A673 (cell line): ENCODE measurements around the gene USPL1. TPM values are rescaled to one million over a fixed set of nuclear protein-coding genes. Genes with fewer than 3 reads are reported as not detected.

Experiments
- BruUV-seq: library from RNA; stranded (reverse); fragments of 400-500 nt; replicated peaks from 2 replicates; lab custom pipeline; 2021; lab: Mats Ljungman, UMichigan
- CTCF ChIA-PET: fragments of 300-600 bp; sonication (Branson Sonifier 250); formaldehyde crosslinking; loops from one replicate; lab custom pipeline; 2022; ENCODE audit warnings: antibody characterized with exemption; lab: Charles Lee
- POLR2A ChIA-PET: fragments of 300-600 bp; sonication (Branson Sonifier 250); formaldehyde crosslinking; loops from one replicate; lab custom pipeline; 2022; ENCODE audit warnings: antibody characterized with exemption; ENCODE audit not compliant: low non-redundant PET; lab: Charles Lee
- DNase-seq: peaks from one replicate; pipeline ENCODE4 v3.0.0-alpha.2; 2015; ENCODE audit warnings: low spot score
- H3K27ac ChIP-seq: fragments of 200-600 bp; sonication (generic); 2 replicates; pipeline ENCODE4 v1.5.1; 2016; ENCODE audit warnings: mixed run types, low read depth, mild to moderate bottlenecking, mixed read lengths, antibody characterized with exemption, low read length; ENCODE audit not compliant: poor library complexity, severe bottlenecking
- H3K27me3 ChIP-seq: fragments of 200-600 bp; sonication (generic); replicated peaks from 2 replicates; pipeline ENCODE4 v1.6.1; 2017; ENCODE audit warnings: mixed run types, low read depth, mild to moderate bottlenecking, mixed read lengths, antibody characterized with exemption, low read length; ENCODE audit not compliant: insufficient read depth, poor library complexity
- H3K36me3 ChIP-seq: fragments of 200-600 bp; sonication (generic); 2 replicates; pipeline ENCODE4 v1.6.1; 2016; ENCODE audit warnings: mixed run types, mild to moderate bottlenecking, mixed read lengths, antibody characterized with exemption, low read length; ENCODE audit not compliant: insufficient read depth, poor library complexity, severe bottlenecking
- H3K4me1 ChIP-seq: fragments of 200-600 bp; sonication (generic); 2 replicates; pipeline ENCODE4 v1.6.1; 2017; ENCODE audit warnings: mixed run types, mild to moderate bottlenecking, mixed read lengths, antibody characterized with exemption, low read length; ENCODE audit not compliant: insufficient read depth, poor library complexity, severe bottlenecking
- H3K4me3 ChIP-seq: fragments of 200-600 bp; sonication (generic); 2 replicates; pipeline ENCODE4 v1.5.1; 2016; ENCODE audit warnings: low read depth, mixed run types, mild to moderate bottlenecking, mixed read lengths, low read length; ENCODE audit not compliant: poor library complexity, severe bottlenecking
- H3K9me3 ChIP-seq: fragments of 200-600 bp; sonication (generic); 2 replicates; pipeline ENCODE4 v1.6.1; 2016; ENCODE audit warnings: mixed run types, low read depth, mild to moderate bottlenecking, mixed read lengths, antibody characterized with exemption, low read length; ENCODE audit not compliant: poor library complexity, severe bottlenecking
- CTCF ChIP-seq: fragments of 300-800, 200-600 bp; sonication (generic); conservative IDR thresholded peaks from 2 replicates; pipeline ENCODE4 v1.5.1; 2017; ENCODE audit warnings: low read depth, mild to moderate bottlenecking, antibody characterized with exemption, low read length, moderate library complexity, mixed read lengths
- EZH2 ChIP-seq: fragments of 200-600 bp; sonication (generic); IDR thresholded peaks from 2 replicates; pipeline ENCODE4 v1.6.1; 2017; ENCODE audit warnings: borderline replicate concordance, low read depth, mild to moderate bottlenecking, mixed read lengths, antibody characterized with exemption, low read length; ENCODE audit not compliant: poor library complexity, severe bottlenecking
- intact Hi-C: fragments of 100-400 bp; cut with micrococcal nuclease; formaldehyde crosslinking; loops from one replicate; pipeline ENCODE4 v1.10.0; 2022; ENCODE audit not compliant: unreplicated experiment
- total RNA-seq: library from RNA; stranded (reverse); gene quantifications from 2 replicates; pipeline ENCODE4 v1.2.3, GENCODE V29; 2021

The USPL1 gene
- total RNA-seq, 1 experiment from 2014 or later: 28.5 TPM

GRCh38 chr13:30645629-30646028 is 27.9 kb downstream of the USPL1 start:
- Histone ChIP-seq H3K27me3 (no peaks in the 10 kb centered on the region), H3K9me3 (no peaks in the 10 kb centered on the region), H3K4me3 (no peak overlapping the region), H3K27ac (no peak overlapping the region), H3K4me1 (no peaks in the 10 kb centered on the region), H3K36me3 (peaks cover 74% of the 10 kb centered on the region)
- ChIA-PET POLR2A (no interaction called here), CTCF (no interaction called here)
- BruUV-seq: no TSS peak
- no peak for TF ChIP-seq CTCF
- TF ChIP-seq EZH2: no peak
- DNase-seq: no peak
- intact Hi-C loops: no loop called here

- peaks cover 63% of the 10 kb centered on the region for H3K36me3 ChIP-seq
- CTCF ChIA-PET: no interaction called here
- H3K27me3 ChIP-seq: no peaks in the 10 kb centered on the region
- BruUV-seq: no TSS peak
- H3K9me3 ChIP-seq: no peaks in the 10 kb centered on the region
- no peak overlapping the region for H3K27ac ChIP-seq
- TF ChIP-seq EZH2: no peak
- TF ChIP-seq CTCF: no peak
- POLR2A ChIA-PET: no interaction called here
- DNase-seq: no peak
- intact Hi-C loops: no loop called here
- peaks cover 13% of the 10 kb centered on the region for H3K4me1 ChIP-seq
- no peak overlapping the region for H3K4me3 ChIP-seq
Measured at GRCh38 chr13:30647420-30647819, 29.7 kb downstream of the USPL1 start.

DNA sequence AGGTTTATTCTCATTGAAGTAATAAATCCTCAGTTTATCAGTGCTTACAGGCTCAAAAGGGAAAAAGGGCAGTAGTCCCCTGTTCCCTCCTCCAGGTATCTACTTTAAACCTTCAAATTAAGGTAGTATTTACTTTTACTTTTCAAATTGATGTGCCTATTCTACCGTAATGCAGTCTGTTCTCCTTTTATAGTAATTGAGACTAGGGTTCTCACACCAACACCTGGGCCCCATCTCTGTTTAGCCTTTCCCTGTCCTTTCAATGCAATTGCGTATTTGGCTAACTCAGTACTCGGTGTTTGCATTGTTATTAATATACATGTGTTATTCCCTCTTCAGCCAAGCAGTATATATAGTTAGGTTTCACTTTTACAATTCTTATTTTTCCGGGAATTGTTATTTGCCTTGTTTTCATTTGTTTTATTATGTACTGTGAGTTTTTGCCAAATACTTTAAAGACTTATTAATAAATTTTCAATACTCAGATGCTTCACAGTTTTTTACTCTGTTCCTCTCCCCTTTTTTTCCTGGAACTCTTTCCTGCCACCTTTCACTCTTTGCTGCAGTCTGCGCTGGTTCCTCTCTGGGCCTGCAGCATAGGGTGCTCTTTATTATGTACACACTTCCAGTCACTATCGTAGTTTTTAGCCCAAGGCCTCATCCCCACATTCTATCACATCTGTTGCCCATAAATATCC is 30.3 kb downstream of the USPL1 start:
- Histone ChIP-seq H3K4me3 (no peak overlapping the region), H3K36me3 (peaks cover 59% of the 10 kb centered on the region), H3K9me3 (no peaks in the 10 kb centered on the region), H3K27me3 (no peaks in the 10 kb centered on the region), H3K27ac (no peak overlapping the region), H3K4me1 (peaks cover 18% of the 10 kb centered on the region)
- ChIA-PET CTCF (no interaction called here), POLR2A (no interaction called here)
- no peak for TF ChIP-seq EZH2
- TF ChIP-seq CTCF: no peak
- DNase-seq: no peak
- no TSS peak for BruUV-seq
- intact Hi-C loops: no loop called here
